ENCODE measurements around the gene CEP290.

CEP290 gene

DNA sequence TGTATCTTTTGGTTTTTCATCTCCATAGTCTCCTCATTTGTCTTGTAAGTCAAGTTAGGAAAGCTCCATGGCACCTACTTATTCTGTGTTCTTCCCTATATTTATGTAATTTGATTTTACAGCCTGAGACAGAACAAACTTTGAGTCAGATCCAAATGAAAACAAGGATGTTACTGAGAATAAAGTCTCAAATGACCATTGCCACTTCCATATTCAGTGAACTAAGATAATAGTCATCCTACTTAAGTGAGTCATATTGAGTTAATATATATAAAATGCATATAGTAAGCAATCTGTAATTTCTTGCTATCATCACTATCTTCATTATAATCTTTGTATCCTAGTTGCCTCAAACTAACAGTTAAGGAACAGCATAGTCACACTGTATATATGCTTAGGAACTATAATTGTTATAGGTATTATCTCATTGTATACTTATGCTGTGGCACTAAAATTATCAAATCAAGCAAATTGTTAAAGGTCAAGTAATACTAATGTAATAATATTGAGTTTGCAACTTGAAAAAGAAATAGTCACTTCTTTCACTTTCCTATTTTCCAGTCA, 31.0 kb upstream of the CEP290 start:
- no peak overlapping the region for H3K27ac ChIP-seq (ENCODE audit: insufficient read depth, low read depth, low read length, poor library complexity, severe bottlenecking)
- H3K4me3 ChIP-seq (ENCODE audit: insufficient read depth, low read depth, low read length) = no peak overlapping the region
- peaks cover 3% of the 10 kb centered on the region for H3K36me3 ChIP-seq (ENCODE audit: control insufficient read depth, insufficient read depth, low read length)
- no peaks in the 10 kb centered on the region for H3K4me1 ChIP-seq (ENCODE audit: control insufficient read depth, insufficient read depth, low read length)
- no peaks in the 10 kb centered on the region for H3K27me3 ChIP-seq (ENCODE audit: control insufficient read depth, insufficient read depth, low read length, poor library complexity, severe bottlenecking)
- no peaks in the 10 kb centered on the region for H3K9me3 ChIP-seq (ENCODE audit: control insufficient read depth, low read length)

GRCh38 chr12:88167384-88167783, 25.5 kb upstream of the CEP290 start:
- 95 to 100% methylated on average over 2 of the region's 2 CpGs for WGBS, 2 experiments
- H3K27me3 ChIP-seq (ENCODE audit: control insufficient read depth, insufficient read depth, low read length, poor library complexity, severe bottlenecking) = no peaks in the 10 kb centered on the region
- H3K9me3 ChIP-seq (ENCODE audit: control insufficient read depth, low read length) = no peaks in the 10 kb centered on the region
- no peaks in the 10 kb centered on the region for H3K36me3 ChIP-seq (ENCODE audit: control insufficient read depth, insufficient read depth, low read length)
- no peak overlapping the region for H3K4me3 ChIP-seq (ENCODE audit: insufficient read depth, low read depth, low read length)
- no peak overlapping the region for H3K27ac ChIP-seq (ENCODE audit: insufficient read depth, low read depth, low read length, poor library complexity, severe bottlenecking)
- H3K4me1 ChIP-seq (ENCODE audit: control insufficient read depth, insufficient read depth, low read length) = no peaks in the 10 kb centered on the region

DNA sequence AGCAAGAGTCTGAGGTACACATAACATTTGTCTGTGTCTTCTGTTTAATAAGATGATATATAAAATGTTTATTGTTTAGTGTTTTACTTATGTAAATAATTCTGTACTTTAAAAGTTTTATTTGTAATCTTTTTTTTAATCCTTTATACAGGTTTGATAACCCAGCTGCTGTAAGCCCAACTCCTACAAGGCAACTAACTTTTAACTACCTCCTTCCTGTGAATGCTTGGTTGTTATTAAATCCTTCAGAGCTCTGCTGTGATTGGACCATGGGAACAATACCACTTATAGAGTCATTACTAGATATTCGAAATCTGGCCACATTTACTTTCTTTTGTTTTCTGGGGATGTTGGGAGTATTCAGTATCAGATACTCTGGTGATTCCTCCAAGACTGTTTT, 24.3 kb upstream of the CEP290 start:
- Histone ChIP-seq H3K9me3 (ENCODE audit: control insufficient read depth, low read length) (no peaks in the 10 kb centered on the region), H3K27me3 (ENCODE audit: control insufficient read depth, insufficient read depth, low read length, poor library complexity, severe bottlenecking) (no peaks in the 10 kb centered on the region), H3K4me3 (ENCODE audit: insufficient read depth, low read depth, low read length) (no peak overlapping the region), H3K27ac (ENCODE audit: insufficient read depth, low read depth, low read length, poor library complexity, severe bottlenecking) (no peak overlapping the region), H3K4me1 (ENCODE audit: control insufficient read depth, insufficient read depth, low read length) (no peaks in the 10 kb centered on the region), H3K36me3 (ENCODE audit: control insufficient read depth, insufficient read depth, low read length) (no peaks in the 10 kb centered on the region)
- 92% methylated on average over 1 of the region's 1 CpG; no CpG with 5 or more reads in 1 of the 2 experiments for WGBS, 2 experiments

DNA sequence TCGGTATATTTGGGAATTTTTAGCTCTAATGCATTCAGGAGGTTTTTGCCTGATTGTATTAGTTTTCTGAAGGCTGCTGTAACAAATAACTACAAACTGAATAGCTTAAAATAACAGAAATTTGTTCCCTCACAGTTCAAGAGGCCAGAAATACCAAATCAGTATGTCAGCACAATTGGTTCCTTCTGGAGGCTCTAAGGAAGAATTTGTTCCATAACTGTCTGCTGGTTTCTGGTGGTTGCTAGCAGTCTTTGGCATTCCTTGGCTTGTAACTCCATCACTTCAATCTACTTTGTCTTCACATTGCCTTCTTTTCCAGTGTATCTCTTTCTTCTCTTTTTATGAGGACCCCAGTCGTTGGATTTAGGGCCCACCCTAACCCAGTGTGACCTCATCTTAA, 21.5 kb upstream of the CEP290 start:
- Histone ChIP-seq H3K36me3 (ENCODE audit: control insufficient read depth, insufficient read depth, low read length) (no peaks in the 10 kb centered on the region), H3K4me1 (ENCODE audit: control insufficient read depth, insufficient read depth, low read length) (no peaks in the 10 kb centered on the region), H3K4me3 (ENCODE audit: insufficient read depth, low read depth, low read length) (no peak overlapping the region), H3K27me3 (ENCODE audit: control insufficient read depth, insufficient read depth, low read length, poor library complexity, severe bottlenecking) (no peaks in the 10 kb centered on the region), H3K9me3 (ENCODE audit: control insufficient read depth, low read length) (no peaks in the 10 kb centered on the region), H3K27ac (ENCODE audit: insufficient read depth, low read depth, low read length, poor library complexity, severe bottlenecking) (no peak overlapping the region)
- WGBS, 2 experiments = 97 to 100% methylated on average over 2 of the region's 2 CpGs

- no peaks in the 10 kb centered on the region for H3K27me3 ChIP-seq (ENCODE audit: control insufficient read depth, insufficient read depth, low read length, poor library complexity, severe bottlenecking)
- no peak overlapping the region for H3K4me3 ChIP-seq (ENCODE audit: insufficient read depth, low read depth, low read length)
- no peaks in the 10 kb centered on the region for H3K4me1 ChIP-seq (ENCODE audit: control insufficient read depth, insufficient read depth, low read length)
- no peaks in the 10 kb centered on the region for H3K9me3 ChIP-seq (ENCODE audit: control insufficient read depth, low read length)
- H3K36me3 ChIP-seq (ENCODE audit: control insufficient read depth, insufficient read depth, low read length) = no peaks in the 10 kb centered on the region
- 85 to 91% methylated on average over 1 of the region's 1 CpG for WGBS, 2 experiments
- no peak overlapping the region for H3K27ac ChIP-seq (ENCODE audit: insufficient read depth, low read depth, low read length, poor library complexity, severe bottlenecking)
Measured at GRCh38 chr12:88156075-88156654, 14.3 kb upstream of the CEP290 start.

- Histone ChIP-seq H3K4me1 (ENCODE audit: control insufficient read depth, insufficient read depth, low read length) (no peaks in the 10 kb centered on the region), H3K36me3 (ENCODE audit: control insufficient read depth, insufficient read depth, low read length) (no peaks in the 10 kb centered on the region), H3K27ac (ENCODE audit: insufficient read depth, low read depth, low read length, poor library complexity, severe bottlenecking) (no peak overlapping the region), H3K27me3 (ENCODE audit: control insufficient read depth, insufficient read depth, low read length, poor library complexity, severe bottlenecking) (no peaks in the 10 kb centered on the region), H3K9me3 (ENCODE audit: control insufficient read depth, low read length) (no peaks in the 10 kb centered on the region), H3K4me3 (ENCODE audit: insufficient read depth, low read depth, low read length) (no peak overlapping the region)
- 100% methylated on average over 1 of the region's 3 CpGs; no CpG with 5 or more reads in 1 of the 2 experiments for WGBS, 2 experiments
Measured at GRCh38 chr12:88153959-88154358, 12.1 kb upstream of the CEP290 start.

GRCh38 chr12:88150063-88150462, 8.2 kb upstream of the CEP290 start:
- Histone ChIP-seq H3K4me1 (ENCODE audit: control insufficient read depth, insufficient read depth, low read length) (peaks cover 11% of the 10 kb centered on the region), H3K4me3 (ENCODE audit: insufficient read depth, low read depth, low read length) (no peak overlapping the region), H3K9me3 (ENCODE audit: control insufficient read depth, low read length) (no peaks in the 10 kb centered on the region), H3K36me3 (ENCODE audit: control insufficient read depth, insufficient read depth, low read length) (no peaks in the 10 kb centered on the region), H3K27me3 (ENCODE audit: control insufficient read depth, insufficient read depth, low read length, poor library complexity, severe bottlenecking) (no peaks in the 10 kb centered on the region), H3K27ac (ENCODE audit: insufficient read depth, low read depth, low read length, poor library complexity, severe bottlenecking) (no peak overlapping the region)
- 88 to 93% methylated on average over 2 of the region's 2 CpGs for WGBS, 2 experiments

DNA sequence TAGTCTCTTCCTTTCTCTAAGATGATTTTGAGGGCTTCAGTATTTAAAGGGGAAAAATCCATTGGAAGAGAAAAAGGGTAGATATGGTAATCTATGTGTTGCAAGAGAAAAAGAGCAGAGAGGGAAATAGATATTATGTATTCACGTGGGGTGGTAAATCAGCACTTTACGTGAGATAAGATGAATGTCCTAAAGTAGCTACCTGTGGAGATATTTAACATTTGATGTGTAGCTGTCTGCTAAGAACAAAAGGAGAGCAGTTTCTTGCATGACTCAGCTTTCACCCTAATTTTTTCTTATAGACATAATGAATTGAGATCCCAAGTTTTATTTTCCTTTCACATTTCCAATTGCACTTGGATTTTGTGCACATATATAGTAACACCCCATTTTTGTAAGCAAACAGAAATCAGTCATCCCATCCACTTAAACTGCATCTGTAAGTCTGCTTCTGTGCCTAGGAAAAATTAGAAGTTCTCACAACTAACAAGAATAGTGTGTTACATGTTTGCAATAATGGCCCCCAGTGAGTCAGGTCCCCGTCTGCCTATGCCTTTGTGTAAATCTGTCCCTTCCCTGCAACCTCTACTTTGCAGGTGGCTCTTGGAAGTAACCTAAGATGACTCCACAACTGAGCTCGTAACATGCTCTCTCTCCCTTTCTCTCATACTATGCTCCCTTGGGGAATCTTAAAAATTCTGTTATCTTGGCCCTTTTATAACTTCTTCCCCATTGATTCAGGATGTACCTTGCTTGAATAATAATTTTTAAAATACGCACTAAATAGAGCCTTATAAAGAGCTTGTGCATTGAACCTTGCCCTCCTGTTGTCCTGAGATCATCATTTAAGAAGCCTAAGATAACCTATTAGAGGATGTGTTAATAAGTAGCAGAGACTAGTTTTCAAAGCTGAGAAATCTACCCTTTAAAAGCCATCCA, 3.9 kb upstream of the CEP290 start:
- WGBS, 2 experiments = 59 to 60% methylated on average over 5 of the region's 5 CpGs
- Histone ChIP-seq H3K36me3 (ENCODE audit: control insufficient read depth, insufficient read depth, low read length) (no peaks in the 10 kb centered on the region), H3K27ac (ENCODE audit: insufficient read depth, low read depth, low read length, poor library complexity, severe bottlenecking) (no peak overlapping the region), H3K4me1 (ENCODE audit: control insufficient read depth, insufficient read depth, low read length) (peaks cover 14% of the 10 kb centered on the region), H3K4me3 (ENCODE audit: insufficient read depth, low read depth, low read length) (no peak overlapping the region), H3K9me3 (ENCODE audit: control insufficient read depth, low read length) (no peaks in the 10 kb centered on the region), H3K27me3 (ENCODE audit: control insufficient read depth, insufficient read depth, low read length, poor library complexity, severe bottlenecking) (no peaks in the 10 kb centered on the region)

DNA sequence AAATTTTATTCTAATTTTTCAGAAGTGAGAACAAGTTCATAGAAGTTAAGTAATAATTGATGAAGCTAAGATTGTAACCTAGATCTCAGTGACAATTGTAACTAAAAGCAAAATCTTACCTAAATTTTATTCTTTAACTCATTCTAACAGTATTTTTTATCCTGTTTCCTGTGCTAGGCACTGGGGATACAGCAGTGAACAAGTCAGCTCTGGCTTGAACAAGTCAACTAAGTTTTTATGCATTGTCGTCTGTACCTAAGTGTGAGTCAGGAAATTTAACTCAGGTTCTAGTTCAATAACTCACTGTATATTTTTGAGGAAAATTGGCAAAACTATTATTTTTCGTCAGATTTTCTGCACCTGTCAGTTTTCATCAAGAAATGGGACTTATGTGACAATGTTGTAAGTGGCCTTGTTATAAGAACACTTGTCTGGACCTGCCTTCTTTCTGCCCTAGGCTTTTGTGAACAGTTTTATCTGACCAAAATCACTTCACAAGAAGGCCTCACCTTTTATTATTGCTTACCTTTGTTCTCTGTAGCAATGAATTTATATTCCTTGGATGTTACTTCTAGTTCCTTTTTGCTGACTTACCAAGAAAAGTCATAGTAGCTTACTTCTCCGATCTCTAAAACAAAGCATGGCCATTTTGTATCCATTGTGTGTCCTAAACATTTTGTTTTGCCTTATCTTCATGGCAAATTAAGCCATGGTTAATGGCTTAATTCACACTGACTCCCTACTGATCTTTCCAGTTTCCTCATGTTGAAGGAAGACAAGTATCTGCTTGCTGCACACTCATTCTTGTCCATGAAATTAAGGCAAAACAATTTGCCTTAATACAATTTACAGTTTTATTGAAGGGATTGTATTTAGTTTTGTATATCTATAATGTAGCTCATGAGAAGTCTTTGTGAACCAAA, 2.9 kb upstream of the CEP290 start:
- Histone ChIP-seq H3K27ac (ENCODE audit: insufficient read depth, low read depth, low read length, poor library complexity, severe bottlenecking) (no peak overlapping the region), H3K9me3 (ENCODE audit: control insufficient read depth, low read length) (no peaks in the 10 kb centered on the region), H3K4me1 (ENCODE audit: control insufficient read depth, insufficient read depth, low read length) (peaks cover 14% of the 10 kb centered on the region), H3K4me3 (ENCODE audit: insufficient read depth, low read depth, low read length) (no peak overlapping the region), H3K27me3 (ENCODE audit: control insufficient read depth, insufficient read depth, low read length, poor library complexity, severe bottlenecking) (no peaks in the 10 kb centered on the region), H3K36me3 (ENCODE audit: control insufficient read depth, insufficient read depth, low read length) (no peaks in the 10 kb centered on the region)
- WGBS, 2 experiments = 80 to 91% methylated on average over 3 of the region's 3 CpGs

Data from ectodermal cell (in vitro differentiated cells).